Suppressor macrophage treated with lipopolysaccharide for 1 hour (primary cell): Measurements from ENCODE around the gene FBXW9.
"Not testable (repeated sequence)": the region's sequence is repeated elsewhere in the genome, so short reads cannot be mapped to it uniquely, and the experiment has no call there.

Source experiments
- DNase-seq, 3 donors: peaks; one replicate each; pipeline ENCODE4 v3.0.0-alpha.2; 2020 to 2022

FBXW9 gene

GRCh38 chr19:12680034-12680433 lies 16.4 kb downstream of the FBXW9 start:
- no peak for DNase-seq

DNA sequence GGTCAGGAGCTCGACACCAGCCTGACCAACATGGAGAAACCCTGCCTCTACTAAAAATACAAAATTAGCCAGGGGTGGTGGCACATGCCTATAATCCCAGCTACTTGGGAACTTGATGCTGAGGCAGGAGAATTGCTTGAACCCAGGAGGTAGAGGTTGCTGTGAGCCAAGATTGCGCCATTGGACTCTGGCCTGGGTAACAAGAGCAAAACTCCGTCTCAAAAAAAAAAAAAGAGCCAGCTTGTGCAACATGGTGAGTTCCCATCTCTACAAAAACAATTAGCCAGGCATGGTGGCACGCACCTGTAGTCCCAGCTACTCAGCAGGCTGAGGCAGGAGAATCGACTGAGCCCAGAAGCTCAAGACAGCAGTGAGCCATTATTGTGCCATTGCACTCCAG lies 18.4 kb downstream of the FBXW9 start:
- not testable (repeated sequence) for DNase-seq

GRCh38 chr19:12676928-12677327 lies 19.5 kb downstream of the FBXW9 start:
- no peak for DNase-seq

GRCh38 chr19:12676384-12676792 lies 20.0 kb downstream of the FBXW9 start:
- DNase-seq = peak; percentile 77 to 92 (median 85)

DNA sequence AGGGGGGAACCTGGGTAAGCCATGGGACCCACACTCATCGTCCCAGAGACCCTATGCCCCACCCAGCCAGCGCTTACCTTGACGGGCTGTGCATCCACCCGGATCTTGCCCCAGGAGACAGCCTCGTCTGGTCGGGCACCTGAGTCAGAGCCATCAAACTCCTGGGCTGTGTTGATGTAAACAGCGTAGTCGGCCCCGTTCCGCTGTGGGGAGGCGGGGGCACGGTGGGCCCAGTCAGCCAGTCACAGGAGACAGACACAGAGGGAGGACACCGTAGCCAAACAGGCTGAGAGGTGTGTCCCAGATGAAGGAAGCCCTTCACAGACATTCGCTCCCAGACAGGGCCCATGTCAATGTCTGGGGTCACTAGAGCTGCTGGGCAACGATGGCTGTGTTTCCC lies 20.5 kb downstream of the FBXW9 start:
- DNase-seq = no peak

DNA sequence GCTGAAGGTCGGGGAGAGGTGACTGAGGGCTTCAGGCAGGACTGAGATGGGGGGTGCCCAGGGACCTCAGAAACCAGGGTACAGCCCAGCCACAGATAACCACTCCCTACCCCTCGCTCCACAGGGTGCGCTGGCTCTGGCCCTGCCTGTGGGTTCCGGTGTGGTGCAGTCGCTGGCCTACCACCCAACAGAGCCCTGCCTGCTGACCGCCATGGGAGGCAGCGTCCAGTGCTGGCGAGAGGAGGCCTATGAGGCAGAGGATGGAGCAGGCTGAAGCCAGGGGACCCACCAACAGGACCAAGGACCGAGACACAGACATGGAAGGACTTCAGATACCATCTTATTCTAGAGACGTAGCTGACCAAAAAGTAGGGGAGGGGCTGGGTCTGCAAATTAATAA lies 21.0 kb downstream of the FBXW9 start:
- DNase-seq = no peak

GRCh38 chr19:12672744-12673143 lies 23.7 kb downstream of the FBXW9 start:
- DNase-seq = no peak

- DNase-seq = no peak
These were observed 26.1 kb downstream of the FBXW9 start for GRCh38 chr19:12670159-12670928.

DNA sequence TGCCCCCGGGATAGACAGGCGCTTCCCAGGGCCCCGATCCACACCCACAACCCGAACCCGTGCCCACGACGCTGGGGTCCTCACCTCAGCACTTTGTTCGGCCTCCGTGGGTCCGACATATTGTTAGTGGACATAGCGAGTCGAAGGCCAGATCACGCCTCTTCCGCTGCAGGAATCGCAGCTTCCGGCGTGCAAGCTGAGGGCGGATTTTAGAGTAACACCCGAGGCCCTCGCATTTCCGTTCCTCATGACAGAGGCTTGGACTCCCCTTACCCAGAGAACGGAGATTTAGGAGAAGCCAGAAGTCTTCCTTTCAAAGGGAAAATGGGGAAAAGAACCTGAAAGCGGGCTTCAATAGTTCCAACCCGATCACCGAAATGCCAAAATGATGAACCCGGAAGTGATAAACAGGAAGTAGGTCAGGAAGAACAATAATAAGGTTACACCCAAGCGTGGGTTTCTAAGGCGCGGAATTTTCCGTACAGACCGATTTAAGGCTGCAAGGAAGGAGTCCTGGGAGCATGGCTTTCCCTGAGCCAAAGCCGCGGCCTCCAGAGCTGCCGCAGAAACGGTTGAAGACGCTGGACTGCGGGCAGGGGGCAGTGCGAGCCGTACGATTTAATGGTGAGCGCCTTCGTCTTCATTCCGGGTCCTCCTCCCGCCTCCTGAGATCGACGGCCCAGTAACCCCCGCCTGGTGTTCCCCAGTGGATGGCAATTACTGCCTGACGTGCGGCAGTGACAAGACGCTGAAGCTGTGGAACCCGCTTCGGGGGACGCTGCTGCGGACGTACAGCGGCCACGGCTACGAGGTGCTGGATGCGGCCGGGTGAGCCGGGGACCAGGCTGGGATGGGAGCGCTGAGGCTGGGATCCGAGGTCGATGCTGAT lies 26.9 kb downstream of the FBXW9 start:
- peak; percentile 89 to 90 (median 89) for DNase-seq

DNA sequence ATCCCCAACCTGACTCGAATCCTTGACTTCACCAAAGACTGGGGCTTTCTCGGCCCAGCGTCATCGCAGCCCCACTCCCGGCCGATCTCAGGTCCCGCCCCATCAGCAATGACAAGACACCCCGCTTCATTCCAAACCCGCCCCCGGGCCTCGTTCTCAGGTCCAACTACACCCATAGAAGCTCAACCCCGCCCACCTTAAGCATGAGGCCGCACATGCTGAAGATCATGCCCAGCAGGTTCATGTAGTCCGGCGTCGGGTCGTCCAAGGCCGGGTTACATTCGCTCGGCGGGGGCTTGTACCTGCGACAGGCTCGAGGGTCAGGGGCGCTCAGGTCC lies 27.5 kb downstream of the FBXW9 start:
- DNase-seq = peak; percentile 80 to 90 (median 82)

GRCh38 chr19:12668346-12668745 lies 28.1 kb downstream of the FBXW9 start:
- DNase-seq = no peak

DNA sequence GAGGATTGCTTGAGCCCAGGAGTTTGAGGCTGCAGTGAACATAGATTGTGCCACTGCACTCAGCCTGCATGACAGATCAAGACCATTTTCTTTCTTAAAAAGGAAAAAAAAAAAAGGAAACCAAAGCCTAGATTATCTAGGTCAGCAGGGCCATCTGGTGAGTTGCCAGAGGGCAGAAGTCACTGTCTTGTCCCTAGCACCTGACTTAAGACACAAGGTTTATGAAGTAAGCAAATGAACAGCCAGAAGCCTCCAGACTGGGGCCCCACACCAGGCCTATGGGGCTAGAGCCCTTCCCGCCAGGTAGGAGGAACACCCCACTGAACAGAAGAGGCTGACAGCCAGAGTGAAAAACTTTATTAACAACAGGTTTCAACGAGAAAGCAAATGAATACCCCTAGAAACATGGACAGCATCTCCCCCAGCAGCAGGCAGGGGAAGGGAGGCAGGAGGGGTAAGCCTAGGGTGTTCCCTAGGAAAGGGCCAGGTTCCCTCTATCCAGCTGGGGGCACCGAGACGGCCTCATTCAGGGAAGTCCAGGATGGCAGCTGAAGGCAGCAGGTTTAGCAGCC lies 28.6 kb downstream of the FBXW9 start:
- peak in 1 of 3 donors; percentile 10 for DNase-seq

- DNase-seq = peak; percentile 93 to 98 (median 96)
These were observed 30.0 kb downstream of the FBXW9 start, which contains the start of the genes MAN2B1 and WDR83 for GRCh38 chr19:12666265-12667048. MAN2B1 (minus strand) TSS chr19:12666742; CDS start chr19:12666701, 41 bp downstream. WDR83 (plus strand) TSS chr19:12666807; CDS start chr19:12669791, 2,984 bp downstream.

DNA sequence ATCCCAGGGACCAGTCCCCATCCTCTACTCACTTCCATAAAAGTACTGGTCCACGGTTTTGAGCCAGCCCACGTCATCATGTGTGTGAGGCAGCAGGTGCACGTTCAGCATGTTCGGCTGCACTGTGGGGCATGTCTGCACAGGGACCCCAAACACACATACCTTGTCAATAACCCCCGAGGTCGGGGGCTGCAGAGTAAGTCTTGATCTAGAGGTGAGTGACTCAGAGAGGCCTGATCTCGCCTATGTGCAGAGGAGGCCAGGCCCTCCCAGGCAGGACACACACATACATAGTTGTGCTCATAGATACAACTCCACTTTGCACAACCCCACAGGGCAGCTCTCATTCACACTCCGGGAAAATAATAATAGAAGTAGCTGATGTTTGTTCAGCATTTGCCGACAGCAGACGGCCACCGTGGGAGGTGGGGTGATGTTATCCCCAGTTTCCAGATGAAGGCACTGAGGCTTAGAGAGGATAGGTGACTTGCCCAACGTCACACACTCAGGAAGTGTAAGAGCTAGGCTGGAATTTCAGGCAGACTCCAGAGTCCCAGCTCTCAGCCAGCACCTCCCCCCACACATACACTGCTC lies 30.7 kb downstream of the FBXW9 start:
- DNase-seq = peak; percentile 51 to 53 (median 52)

DNA sequence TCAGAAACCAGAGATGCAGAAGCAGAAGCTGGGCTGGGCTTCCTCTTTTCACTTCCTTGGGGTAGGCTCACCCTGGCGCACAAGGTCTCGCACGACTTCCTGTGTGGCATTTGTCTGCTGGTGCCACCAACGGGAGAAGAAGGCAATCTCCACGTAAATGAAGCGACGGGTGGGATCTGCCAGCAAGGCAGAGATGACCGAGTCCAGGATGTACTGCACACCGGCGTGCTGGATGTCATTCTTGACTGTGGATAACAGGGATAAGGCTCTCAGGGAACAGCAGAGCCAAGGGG lies 31.2 kb downstream of the FBXW9 start:
- DNase-seq = peak; percentile 93 to 95 (median 94)

- no peak for DNase-seq
These were observed 31.8 kb downstream of the FBXW9 start for GRCh38 chr19:12664406-12665280.

DNA sequence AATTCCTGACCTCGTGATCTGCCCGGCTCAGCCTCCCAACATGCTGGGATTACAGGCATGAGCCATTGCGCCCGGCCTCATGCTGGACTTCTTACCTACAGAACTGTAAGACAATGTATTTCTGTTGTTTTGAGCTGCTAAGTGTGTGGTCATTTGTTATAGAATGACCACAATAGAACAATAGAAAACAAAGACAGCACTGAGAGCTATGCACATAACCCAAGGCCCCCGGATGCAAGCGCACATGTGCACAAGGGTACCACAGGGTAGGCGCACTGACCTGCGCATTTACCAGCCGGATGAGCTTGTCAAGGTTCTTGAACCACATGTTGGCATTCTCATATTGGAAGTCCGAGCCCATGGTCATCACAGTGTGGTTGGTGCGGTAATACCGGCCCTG lies 35.5 kb downstream of the FBXW9 start:
- DNase-seq = no peak

DNA sequence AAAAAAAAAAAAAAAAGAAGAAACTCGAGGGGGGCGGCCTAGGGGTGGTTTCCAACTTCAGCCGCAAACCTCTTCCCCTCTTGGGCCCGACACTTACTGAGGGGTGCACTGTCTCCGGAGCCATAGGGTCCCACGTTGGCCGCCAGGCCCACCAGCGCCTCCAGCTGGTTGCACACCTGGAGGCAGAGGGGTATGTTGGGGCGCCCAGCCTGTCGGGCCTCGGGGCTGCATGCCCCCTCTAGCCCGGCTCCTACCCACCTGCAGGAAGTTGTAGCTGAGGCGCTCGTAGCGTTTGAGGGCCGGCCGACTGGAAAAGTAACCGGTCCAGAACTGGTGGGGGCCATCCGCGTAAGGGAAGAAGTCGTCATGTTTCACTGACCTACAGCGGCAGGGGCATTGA lies 38.5 kb downstream of the FBXW9 start:
- DNase-seq = no peak

DNA sequence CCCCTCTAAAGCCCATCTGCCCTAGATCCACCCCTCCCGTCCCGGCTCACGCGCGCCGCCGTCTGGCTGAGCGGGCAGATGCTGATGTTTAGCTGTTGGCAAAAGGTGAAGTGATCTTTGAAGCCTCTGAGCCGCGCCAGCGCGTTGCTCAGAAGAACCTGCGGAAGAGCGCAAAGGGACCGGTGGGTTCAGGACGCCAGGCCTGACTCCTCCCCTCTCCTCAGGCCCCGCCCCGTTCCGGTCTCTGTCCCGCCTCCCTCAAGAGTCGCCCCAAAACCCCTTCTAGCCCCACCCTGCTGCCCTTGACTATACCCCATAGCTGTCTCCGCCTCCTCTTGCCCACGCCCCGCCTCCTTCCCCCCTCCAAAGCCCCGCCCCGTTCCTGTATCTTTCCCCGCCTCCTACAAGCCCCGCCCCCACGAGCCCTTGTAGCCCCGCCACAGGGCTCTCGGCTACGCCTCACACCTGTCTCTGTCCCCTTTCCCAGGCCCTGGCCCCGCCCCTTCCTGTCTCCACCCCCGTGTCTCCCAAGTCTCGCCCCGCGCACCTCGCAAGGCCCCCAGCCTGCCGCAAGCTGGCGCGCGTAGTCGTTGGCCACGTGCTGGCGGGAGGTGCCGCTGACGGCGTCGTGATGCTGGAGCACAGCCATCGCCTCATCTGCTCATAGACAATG lies 39.4 kb downstream of the FBXW9 start:
- DNase-seq = peak in 2 of 3 donors; percentile 28 to 42

GRCh38 chr19:12655546-12655945 lies 40.9 kb downstream of the FBXW9 start:
- no peak for DNase-seq

- no peak for DNase-seq
These were observed 44.2 kb downstream of the FBXW9 start for GRCh38 chr19:12652219-12652618.
